HuH-7 (cell line): ENCODE results near the gene TFDP2.

Experiments used
- DNase-seq: peaks from one replicate; pipeline ENCODE4 v3.0.0; 2011; ENCODE audit warnings: low spot score

The TFDP2 gene

GRCh38 chr3:141960731-141961130 is 188.6 kb downstream of the TFDP2 start:
- no peak for DNase-seq

DNA sequence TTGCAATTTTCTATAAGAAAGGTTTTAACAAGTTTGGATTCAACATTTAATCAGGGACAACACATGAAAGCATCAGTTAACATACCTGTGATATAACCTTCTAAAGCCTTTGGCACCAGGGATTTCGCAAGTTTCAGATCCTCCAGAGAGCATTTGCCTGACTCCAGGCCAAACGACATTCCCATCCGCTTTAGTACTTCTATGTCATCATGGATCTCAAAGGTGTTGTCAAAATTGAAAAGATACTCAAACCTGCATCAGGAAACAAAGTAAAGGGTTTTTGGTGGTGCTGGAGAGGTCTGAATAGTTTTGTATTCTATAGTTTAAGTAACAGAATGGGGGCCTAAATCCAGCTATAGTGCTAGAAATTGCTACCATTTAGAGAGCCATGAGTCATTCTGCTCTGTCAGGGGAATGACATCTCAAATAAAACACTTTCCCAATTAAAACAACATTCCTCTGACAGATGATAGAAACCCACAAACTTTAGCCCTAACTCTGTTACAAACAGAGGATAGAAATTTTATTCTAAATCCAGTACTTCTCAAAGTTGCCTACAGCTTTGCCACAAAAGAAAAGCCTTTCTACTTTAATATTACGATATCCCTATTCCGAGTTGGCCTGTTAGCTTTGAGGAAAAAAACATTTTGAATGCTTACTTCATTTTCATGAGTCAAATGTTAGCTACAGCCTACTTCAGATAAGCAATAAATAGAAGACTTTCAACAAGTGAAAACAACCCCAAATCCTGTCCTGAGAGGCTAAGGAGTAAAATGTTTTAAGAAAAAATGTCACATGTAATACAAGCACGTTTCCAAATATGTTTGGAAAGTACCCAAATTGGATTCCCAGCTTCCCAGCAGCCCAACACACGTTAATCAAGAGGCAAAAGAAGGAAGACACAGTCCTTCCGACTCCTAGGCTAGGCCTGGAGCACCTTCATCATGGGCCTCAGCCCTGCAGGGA is 189.5 kb downstream of the TFDP2 start:
- DNase-seq: no peak

DNA sequence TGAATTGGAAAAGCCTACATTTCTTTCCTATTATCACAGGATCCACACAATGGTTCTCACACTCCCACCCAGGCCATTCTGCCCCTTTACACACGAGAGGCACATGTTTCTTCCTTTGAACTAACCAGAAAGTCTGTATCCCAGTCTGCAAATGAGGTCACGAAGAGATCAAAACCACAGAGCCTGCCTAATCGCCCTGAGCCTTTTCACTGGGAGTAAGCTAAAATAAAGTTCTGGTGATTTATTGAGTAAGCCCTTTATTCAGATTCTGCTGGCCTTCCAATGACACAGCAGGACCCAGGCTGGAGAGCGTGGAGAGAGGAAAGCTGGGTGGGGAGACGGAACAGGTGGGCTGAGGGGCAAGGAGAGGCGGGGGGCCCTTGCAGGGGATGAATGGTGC is 194.2 kb downstream of the TFDP2 start:
- DNase-seq: no peak

GRCh38 chr3:141952611-141953010 is 196.7 kb downstream of the TFDP2 start:
- no peak for DNase-seq

DNA sequence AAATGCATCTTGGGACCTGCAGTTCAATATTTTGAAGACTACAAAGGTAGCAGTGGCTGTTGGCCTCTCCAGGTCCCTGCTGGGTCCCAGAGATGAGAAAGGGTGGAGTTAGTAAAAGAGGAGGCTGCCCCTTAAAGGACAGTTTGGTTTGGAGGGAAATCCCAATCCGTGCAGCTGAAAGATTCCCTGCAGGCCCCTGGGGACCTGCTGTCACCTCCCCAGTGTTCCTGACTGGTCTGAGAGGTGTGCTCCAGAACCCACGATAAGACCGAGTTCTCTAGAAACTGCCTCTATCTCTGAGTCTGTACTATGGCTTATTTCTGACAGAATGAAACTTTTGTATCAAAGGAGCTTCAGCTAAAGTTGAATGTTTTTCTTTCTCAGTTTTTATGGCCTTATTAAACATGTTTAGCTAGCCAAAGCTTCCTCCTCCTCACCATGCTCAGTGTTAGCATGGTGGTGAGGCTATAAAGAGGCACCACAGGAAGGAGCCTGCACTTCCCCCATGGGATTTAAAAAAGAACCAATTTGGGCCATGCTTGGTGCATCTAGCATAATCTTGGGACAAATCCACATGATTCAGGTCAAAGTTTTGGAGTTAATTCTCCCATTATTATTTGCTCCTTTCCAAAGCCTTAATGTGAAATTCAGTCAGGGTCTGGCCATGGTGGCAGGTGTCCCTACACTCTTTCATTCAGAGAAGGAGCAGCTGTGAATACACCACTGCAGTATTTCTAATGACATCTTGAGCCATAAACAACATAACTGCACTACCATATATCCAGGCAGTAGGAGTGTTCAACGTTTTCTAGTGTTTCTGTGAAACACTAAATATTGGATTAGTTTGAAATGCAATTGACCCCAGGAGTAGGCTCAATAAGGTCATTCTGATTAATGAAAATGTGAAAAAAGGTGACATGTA is 198.5 kb downstream of the TFDP2 start:
- no peak for DNase-seq

- DNase-seq: no peak
Observed at GRCh38 chr3:141949972-141950371, 199.4 kb downstream of the TFDP2 start.

DNA sequence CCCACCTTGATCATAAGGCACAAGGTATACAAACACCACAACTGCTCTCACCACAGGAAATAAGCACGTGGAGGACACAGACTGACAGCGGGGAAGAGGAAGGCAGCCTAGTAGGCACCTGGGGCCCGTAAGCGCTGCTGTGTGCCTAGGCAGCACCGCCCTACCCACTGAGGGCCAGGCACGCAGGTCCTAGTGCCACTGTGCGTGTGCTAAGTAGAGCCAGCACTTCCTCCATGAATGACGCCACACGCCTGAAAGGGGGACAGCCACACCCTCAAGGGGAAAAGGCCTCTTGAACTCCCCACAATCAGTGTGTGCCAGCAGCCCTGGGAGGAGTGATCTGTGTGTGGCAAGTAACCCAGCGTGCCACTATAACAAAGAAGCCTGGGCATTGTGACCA is 199.9 kb downstream of the TFDP2 start:
- no peak for DNase-seq

- DNase-seq: no peak
Observed at GRCh38 chr3:141945726-141946485, 203.4 kb downstream of the TFDP2 start.

- DNase-seq: no peak
Observed at GRCh38 chr3:141942006-141942405, 207.3 kb downstream of the TFDP2 start.

DNA sequence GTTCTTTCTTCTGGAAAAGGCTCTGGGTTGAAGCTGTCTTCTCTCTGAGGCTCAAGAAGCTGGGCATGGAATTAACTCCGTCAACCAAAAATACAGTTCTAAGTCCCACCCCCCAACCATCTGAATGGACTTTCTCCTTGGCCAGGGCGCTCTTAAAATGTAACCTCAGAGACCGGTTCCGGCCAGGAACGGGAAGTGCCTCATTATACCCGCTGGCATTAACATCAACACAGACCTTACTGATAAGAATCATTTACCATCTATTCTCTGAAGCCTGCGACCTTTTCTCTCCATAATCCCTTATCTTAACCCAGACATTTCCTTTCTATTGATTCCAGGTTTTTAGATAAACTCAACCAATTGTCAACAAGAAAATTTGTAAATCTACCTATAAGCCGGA is 208.3 kb downstream of the TFDP2 start:
- no peak for DNase-seq

GRCh38 chr3:141940194-141940776 is 209.1 kb downstream of the TFDP2 start:
- no peak for DNase-seq

- no peak for DNase-seq
Observed at GRCh38 chr3:141939759-141940158, 209.6 kb downstream of the TFDP2 start.

GRCh38 chr3:141938011-141938500 is 211.3 kb downstream of the TFDP2 start:
- DNase-seq: no peak

- DNase-seq: no peak
Observed at GRCh38 chr3:141934354-141934753, 215.0 kb downstream of the TFDP2 start.

DNA sequence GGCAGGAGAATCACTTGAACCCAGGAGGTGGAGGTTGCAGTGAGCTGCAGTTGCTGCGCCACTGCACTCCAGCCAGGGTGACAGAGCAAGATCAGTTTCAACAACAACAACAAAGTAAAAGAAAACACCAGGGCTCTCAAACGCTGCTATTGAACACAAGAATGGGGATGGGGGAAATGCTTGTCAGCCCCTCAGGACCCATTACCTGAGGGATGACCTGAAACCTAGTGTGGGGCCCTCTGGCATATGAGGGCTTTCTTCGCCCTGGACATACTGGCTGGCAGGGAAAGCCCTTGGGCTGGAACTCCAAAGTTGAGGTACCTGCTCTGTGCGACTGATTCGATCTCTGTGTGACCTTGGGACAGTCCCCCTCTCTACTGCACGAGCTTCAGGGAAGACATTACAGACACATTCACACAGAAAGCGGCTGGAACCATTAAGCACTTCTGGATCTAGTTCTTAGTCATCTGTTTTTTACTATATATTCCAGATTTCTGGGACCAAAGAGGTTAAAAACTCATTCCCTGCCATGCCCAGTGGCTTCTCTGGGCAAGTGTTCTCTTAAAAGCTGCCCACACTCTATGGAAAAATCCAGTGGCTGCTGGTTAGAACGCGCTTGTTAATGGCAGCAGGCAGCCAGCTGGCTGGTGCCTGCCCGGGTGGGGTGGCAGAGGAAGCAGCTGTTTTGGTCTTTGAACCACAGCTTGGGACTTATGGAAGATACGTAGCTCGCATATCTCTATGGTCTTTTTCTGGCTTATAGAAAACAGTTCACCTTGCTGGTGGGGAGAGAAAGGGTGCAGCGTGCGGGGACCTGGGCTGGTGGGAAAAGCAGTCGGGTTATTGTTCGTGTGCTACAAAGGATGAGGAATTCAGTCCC is 215.7 kb downstream of the TFDP2 start:
- DNase-seq: no peak

- DNase-seq: no peak
Observed at GRCh38 chr3:141930801-141931200, 218.5 kb downstream of the TFDP2 start.

DNA sequence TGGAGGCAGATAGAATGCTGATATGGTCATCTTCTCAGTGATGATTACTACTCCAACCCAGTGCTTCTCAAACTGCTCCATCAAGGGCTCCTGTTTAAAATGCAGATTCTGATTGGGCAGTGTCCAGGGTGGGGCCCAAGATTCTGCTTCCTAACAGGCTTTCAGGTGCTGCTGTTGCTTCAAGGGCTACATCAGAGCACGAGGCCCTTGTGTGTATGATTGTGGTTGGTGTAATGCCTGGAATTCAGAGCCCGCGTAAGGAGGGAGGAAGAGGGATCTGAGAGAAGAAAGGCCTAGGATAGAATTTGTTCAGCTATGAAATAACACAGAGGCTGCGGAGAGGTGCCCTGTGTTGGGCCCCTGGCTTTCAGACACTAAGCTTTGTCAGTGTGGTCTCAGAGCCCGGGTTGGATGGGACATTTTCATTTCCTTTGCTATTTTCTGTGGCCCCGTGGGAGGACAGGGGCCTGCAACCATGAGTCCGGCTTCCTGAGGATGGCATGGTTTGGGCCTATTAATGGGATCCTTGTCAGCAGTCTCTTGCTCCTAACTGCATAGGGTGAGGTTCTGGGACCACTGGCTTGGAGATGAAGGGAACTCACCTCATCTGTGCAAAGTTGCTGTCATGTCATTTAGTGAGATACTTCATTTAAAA is 219.9 kb downstream of the TFDP2 start:
- DNase-seq: no peak

GRCh38 chr3:141928631-141929270 is 220.6 kb downstream of the TFDP2 start:
- DNase-seq: no peak

GRCh38 chr3:141926929-141927328 is 222.4 kb downstream of the TFDP2 start:
- DNase-seq: no peak
